Suprapubic skin (tissue), 4 donors: ENCODE measurements around the gene SEC14L1.

Source experiments
- EP300 ChIP-seq: sonication (generic); formaldehyde crosslinking; IDR thresholded peaks from one replicate; pipeline ENCODE4 v1.6.1; 2017; ENCODE audit warnings: antibody characterized with exemption
- POLR2A ChIP-seq, 2 donors: fragments of 450-650 bp; IDR thresholded peaks; one replicate each; pipeline ENCODE4 v1.6.1; 2017; ENCODE audit warnings: antibody characterized with exemption in 2 of 2, mild to moderate bottlenecking in 2 of 2, moderate library complexity in 2 of 2
- POLR2AphosphoS5 ChIP-seq, 3 donors: sonication (generic); formaldehyde crosslinking; IDR thresholded peaks; one replicate each; pipeline ENCODE4 v1.6.1; 2017; ENCODE audit warnings: antibody characterized with exemption in 3 of 3
- TF ChIP-seq, protein P1 (sequence below), 2 donors: fragments of 200-600 bp in 1 of 2; fragments of 450-650 bp in 1 of 2; sonication (generic) in 1 of 2; IDR thresholded peaks; one replicate each; pipeline ENCODE4 v1.5.1; 2016 to 2019; ENCODE audit warnings: antibody characterized with exemption in 2 of 2, mild to moderate bottlenecking in 1 of 2, moderate library complexity in 1 of 2

DNA sequence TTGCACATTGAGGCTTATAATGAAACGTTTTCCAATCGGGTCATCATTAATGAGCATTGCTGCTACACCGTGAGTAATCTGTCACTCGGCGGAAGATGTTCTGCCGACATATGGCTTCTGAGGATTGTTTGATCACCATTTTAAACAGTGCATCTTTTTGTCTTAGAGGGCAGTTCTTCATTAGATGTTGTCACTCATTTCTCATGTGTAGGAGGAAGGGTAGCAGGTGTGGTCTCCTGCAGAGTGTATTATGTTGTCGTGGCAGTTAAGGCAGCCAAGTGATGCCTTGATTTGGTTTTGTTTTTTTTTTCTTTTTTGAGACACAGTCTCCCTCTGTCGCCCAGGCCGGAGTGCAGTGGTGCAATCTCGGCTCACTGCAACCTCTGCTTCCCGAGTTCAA is 50.5 kb downstream of the SEC14L1 start:
- TF ChIP-seq, protein P1, sequence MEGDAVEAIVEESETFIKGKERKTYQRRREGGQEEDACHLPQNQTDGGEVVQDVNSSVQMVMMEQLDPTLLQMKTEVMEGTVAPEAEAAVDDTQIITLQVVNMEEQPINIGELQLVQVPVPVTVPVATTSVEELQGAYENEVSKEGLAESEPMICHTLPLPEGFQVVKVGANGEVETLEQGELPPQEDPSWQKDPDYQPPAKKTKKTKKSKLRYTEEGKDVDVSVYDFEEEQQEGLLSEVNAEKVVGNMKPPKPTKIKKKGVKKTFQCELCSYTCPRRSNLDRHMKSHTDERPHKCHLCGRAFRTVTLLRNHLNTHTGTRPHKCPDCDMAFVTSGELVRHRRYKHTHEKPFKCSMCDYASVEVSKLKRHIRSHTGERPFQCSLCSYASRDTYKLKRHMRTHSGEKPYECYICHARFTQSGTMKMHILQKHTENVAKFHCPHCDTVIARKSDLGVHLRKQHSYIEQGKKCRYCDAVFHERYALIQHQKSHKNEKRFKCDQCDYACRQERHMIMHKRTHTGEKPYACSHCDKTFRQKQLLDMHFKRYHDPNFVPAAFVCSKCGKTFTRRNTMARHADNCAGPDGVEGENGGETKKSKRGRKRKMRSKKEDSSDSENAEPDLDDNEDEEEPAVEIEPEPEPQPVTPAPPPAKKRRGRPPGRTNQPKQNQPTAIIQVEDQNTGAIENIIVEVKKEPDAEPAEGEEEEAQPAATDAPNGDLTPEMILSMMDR (IDR thresholded peaks at IDR 0.05) = no peak
- no peak for TF ChIP-seq EP300
- no peak for TF ChIP-seq POLR2AphosphoS5 (IDR thresholded peaks at IDR 0.05)
- no peak for TF ChIP-seq POLR2A (IDR thresholded peaks at IDR 0.05)
